Measurements from ENCODE around the gene SRSF2.
A peak's percentile ranks its signal among the peaks of the same experiment; 100 is the strongest.
"Not testable (repeated sequence)": the region's sequence is repeated elsewhere in the genome, so short reads cannot be mapped to it uniquely, and the experiment has no call there.

The SRSF2 gene

DNA sequence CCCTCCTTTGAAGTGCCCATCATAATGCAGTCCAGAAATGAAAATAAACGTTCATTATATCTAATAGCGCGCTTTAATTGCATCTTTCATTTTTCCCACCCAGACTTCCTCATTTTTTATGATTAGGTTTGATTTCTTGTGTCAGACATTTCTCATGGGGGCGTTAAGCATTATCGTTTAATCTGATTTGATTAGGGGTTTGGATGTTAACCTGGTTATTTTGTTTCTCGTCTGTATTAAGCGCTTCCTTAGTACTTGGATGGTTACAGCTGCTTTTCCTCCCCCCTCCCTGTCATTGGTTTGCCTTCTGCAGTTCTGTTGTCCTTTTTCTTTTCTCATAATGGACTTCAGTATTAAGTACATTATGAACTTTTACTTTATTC is 1.3 kb upstream of the SRSF2 start:
- DNase-seq (ENCODE audit: low read depth in 2 of 2), result no peak

GRCh38 chr17:76737676-76738467 is 741 bp upstream of the SRSF2 start, which contains the start of gene MFSD11:
MFSD11 (plus strand) TSS chr17:76738119; CDS start chr17:76738353, 234 bp downstream.
- DNase-seq (ENCODE audit: low read depth in 2 of 2), result peak; percentile 75 to 82

DNA sequence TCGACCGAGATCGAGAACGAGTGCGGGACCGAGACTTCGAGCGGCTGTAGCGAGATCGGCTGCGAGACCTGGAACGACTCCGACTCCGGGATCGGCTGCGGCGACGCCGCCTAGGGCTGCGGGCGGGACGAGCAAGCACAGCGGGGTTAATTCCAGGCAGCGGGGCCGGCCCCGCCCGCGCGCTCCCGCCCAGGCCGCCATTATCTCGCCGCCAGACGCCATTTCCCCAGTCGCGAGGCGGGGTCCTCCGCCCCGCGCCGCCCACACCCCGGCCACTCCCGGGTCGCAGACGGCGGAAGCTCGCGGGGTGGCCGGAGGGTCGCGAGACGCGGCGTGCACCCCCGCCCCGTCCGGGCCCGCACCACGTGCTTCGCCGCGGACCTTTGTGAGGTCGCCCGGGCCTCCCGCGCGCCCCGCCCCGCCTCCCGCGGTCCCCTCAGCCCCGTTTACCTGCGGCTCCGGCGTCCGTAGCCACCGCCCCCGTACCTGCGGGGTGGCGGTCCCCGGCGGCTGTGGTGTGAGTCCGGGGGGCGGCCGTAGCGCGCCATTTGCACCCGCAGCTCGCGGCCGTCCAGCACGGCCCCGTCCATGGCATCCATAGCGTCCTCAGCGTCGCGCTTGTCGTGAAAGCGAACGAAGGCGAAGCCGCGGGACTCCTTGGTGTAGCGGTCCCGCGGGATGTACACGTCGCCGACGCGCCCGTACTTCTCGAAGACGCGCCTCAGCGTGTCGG is 616 bp downstream of the SRSF2 start:
- DNase-seq (ENCODE audit: low read depth in 2 of 2), result peak; percentile 39 to 48

DNA sequence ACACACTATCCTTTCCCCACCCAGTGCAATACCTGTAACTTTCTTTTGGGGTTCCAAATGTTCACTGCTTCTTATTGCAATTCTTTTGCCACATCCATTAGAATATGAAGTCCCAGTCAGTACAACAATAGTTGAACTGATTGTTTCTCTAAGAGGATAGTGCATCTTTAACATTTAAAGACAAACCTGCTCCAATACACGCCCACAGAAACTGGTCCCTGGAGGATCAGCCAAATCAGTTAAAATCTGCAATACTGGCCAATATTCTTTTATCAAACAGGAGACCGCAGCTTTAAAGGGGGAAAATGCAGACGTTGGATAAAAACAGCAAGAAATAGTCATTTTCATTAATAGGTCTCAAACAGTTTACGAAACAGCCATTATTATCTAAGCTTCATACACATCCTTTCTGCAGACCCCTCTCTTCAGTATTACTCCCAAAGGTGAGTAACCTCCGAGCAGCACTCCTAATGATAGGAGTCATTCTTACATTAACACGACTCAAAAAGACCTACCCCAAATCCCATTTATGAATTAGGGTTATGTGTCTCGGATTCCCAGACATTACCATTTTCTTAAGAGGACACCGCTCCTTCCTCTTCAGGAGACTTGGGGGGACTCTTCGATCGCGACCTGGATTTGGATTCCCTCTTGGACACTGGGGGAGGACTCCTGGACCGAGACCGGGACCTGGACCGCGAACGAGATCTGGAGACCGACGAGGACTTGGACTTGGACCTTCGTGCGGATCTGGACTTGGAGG is 1.4 kb downstream of the SRSF2 start:
- DNase-seq (ENCODE audit: low read depth in 2 of 2), result no peak

DNA sequence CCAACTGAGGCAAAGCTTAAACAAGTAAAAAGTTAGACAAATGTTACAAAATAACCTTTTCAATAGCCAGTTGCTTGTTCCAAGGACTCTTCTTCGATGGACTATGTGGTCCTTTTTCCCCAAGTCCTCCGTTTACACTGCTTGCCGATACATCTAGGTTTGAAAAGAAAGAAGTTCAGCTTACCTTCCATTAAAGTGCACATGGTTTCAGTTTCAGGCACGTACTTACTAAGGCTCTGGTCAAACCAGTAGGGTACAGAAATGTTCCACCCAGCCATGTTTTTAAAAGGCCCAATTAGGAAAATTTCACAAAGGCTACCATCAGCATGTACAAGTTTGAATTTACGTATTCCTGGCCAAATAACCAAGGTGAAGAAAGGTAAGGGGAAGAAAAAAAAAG is 2.1 kb downstream of the SRSF2 start:
- DNase-seq (ENCODE audit: low read depth in 2 of 2), result no peak

DNA sequence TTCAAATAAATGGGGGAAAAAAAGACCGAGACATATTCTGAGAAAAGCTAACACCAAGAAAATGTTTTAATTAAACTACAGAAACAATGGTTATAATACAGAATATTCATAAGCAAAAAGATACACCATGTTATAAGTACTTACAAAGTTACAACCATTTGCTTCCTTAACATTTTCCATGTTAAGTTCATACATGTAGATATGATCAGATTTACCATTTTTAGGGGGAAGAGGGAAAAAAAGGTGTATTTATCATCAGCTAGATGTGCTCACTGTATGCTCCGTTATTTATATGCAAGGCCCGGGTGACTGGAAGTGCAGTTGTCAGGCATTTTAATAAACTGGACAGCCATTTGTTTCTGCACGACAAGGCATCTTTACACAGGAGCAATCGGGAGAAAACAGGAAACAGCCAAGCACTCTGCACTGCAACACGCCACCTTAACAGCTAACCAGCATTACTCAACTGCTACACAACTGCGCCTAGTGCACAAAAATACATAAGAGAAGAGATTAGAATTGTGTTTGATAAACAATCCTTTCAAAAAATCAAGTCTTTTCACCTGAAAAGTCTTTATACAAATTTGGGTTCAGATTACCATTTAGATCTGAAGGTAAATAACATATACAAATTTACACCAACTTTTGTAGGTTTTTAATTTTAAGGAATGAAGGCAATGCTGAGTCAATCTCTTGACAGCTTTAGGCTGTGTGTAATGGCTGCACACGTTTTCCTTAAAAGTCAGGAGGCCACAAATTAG is 2.9 kb downstream of the SRSF2 start:
- no peak for DNase-seq (ENCODE audit: low read depth in 2 of 2)

DNA sequence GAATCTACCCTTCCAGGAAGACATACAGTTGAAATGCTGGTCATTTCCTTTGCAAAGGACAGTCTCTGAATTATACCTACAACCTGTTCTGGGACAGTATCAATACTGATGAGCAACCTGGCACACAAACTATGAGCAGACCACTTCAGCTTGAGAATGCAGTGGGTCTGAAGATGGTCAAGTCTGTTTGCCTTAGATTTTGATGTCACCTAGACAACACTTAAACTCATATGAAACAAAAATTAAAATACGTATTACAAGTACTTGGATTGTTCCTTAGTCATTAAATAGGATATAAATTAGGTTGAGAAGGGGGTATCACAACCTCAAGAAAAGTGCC is 3.5 kb downstream of the SRSF2 start:
- no peak for DNase-seq (ENCODE audit: low read depth in 2 of 2)

GRCh38 chr17:76732734-76733617 is 4.2 kb downstream of the SRSF2 start:
- DNase-seq (ENCODE audit: low read depth in 2 of 2), result no peak

GRCh38 chr17:76731800-76732733 is 5.1 kb downstream of the SRSF2 start:
- DNase-seq (ENCODE audit: low read depth in 2 of 2), result not testable (repeated sequence)

GRCh38 chr17:76727745-76728456 is 9.2 kb downstream of the SRSF2 start:
- no peak for DNase-seq (ENCODE audit: low read depth in 2 of 2)

- DNase-seq (ENCODE audit: low read depth in 2 of 2), result peak; percentile 52 to 53
Measured at GRCh38 chr17:76726776-76727718, 10.1 kb downstream of the SRSF2 start, which contains the start of gene METTL23. METTL23 (plus strand) TSS chr17:76726839; CDS start chr17:76729711, 2,872 bp downstream.

GRCh38 chr17:76726231-76726775 is 10.8 kb downstream of the SRSF2 start, which contains the start of gene JMJD6:
JMJD6 (minus strand) TSS chr17:76726606; CDS start chr17:76726475, 131 bp downstream.
- DNase-seq (ENCODE audit: low read depth in 2 of 2), result peak; percentile 81 to 89

- peak in 1 of 2 donors; percentile 60 for DNase-seq (ENCODE audit: low read depth in 2 of 2)
Measured at GRCh38 chr17:76725580-76726230, 11.4 kb downstream of the SRSF2 start.

GRCh38 chr17:76723812-76724211 is 13.3 kb downstream of the SRSF2 start:
- no peak for DNase-seq (ENCODE audit: low read depth in 2 of 2)

DNA sequence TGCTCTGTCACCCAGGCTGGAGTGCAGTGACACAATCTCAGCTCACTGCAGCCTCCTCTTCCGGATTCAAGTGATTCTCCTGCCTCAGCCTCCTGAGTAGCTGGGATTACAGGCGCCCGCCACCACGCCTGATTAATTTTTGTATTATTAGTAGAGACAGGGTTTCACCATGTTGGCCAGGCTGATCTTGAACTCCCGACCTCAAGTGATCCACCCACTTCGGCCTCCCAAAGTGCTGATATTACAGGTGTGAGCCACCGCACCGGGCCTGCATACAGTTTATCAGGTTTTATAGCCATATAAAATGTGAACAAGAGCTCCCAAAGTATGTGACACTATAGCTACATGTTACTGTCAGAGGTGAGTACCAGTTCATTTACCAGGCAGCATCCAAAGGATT is 14.2 kb downstream of the SRSF2 start:
- DNase-seq (ENCODE audit: low read depth in 2 of 2), result not testable (repeated sequence)

GRCh38 chr17:76722279-76722678 is 14.9 kb downstream of the SRSF2 start:
- no peak for DNase-seq (ENCODE audit: low read depth in 2 of 2)

- DNase-seq (ENCODE audit: low read depth in 2 of 2), result no peak
Measured at GRCh38 chr17:76721463-76721862, 15.7 kb downstream of the SRSF2 start.
